Measurements from ENCODE around the gene UACA.

The UACA gene

DNA sequence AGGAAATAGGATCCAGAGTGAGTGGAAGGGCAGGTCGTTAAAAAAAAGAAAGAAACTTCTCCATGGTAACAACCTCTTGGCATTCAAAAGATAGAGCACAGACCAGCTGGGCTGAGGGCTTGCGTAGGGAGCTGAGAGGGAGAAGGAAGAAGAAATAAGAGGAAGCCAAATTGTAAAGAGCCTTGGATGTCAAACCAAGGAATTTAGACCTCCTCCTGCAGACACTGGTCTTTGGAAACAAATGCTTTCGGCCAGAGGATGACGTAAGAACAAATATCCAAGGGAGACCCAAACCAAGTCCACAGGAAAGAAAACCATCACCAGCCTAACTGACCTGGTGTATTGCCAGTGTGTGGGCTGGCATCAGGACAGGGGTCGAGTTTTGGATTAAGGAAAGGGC is 155.2 kb downstream of the UACA start:
- Mint-ChIP-seq H3K4me3 (no peak overlapping the region), H3K27me3 (no peaks in the 10 kb centered on the region), H3K4me1 (ENCODE audit: low read depth) (no peaks in the 10 kb centered on the region), H3K9me3 (no peaks in the 10 kb centered on the region), H3K27ac (no peak overlapping the region), H3K36me3 (ENCODE audit: low read depth) (no peaks in the 10 kb centered on the region)

- no peak overlapping the region for H3K27ac Mint-ChIP-seq
- H3K9me3 Mint-ChIP-seq = no peaks in the 10 kb centered on the region
- H3K4me1 Mint-ChIP-seq (ENCODE audit: low read depth) = no peaks in the 10 kb centered on the region
- no peaks in the 10 kb centered on the region for H3K36me3 Mint-ChIP-seq (ENCODE audit: low read depth)
- H3K27me3 Mint-ChIP-seq = no peaks in the 10 kb centered on the region
- H3K4me3 Mint-ChIP-seq = no peak overlapping the region
These were observed 157.6 kb downstream of the UACA start for GRCh38 chr15:70605606-70606410.

- Mint-ChIP-seq H3K27ac (no peak overlapping the region), H3K4me1 (ENCODE audit: low read depth) (no peaks in the 10 kb centered on the region), H3K27me3 (peaks cover 2% of the 10 kb centered on the region), H3K36me3 (ENCODE audit: low read depth) (no peaks in the 10 kb centered on the region), H3K9me3 (peaks cover 2% of the 10 kb centered on the region), H3K4me3 (no peak overlapping the region)
These were observed 158.6 kb downstream of the UACA start for GRCh38 chr15:70604666-70605315.
